Glutamatergic neuron (in vitro differentiated cells): Measurements from ENCODE around the gene LAMA5. TPM values are rescaled to one million over a fixed set of nuclear protein-coding genes. Genes with fewer than 3 reads are reported as not detected.

Experiments
- DNase-seq: peaks from one replicate; pipeline ENCODE4 v3.0.0; 2022
- H3K27ac Mint-ChIP-seq: one replicate; pipeline ENCODE4 v1.8.0; 2020; ENCODE audit warnings: mild to moderate bottlenecking, mixed read lengths, inconsistent platforms; ENCODE audit not compliant: unreplicated experiment
- H3K27me3 Mint-ChIP-seq: one replicate; pipeline ENCODE4 v1.8.0; 2020; ENCODE audit warnings: mild to moderate bottlenecking, moderate library complexity, mixed read lengths, inconsistent platforms; ENCODE audit not compliant: unreplicated experiment
- H3K36me3 Mint-ChIP-seq: one replicate; pipeline ENCODE4 v1.8.0; 2020; ENCODE audit warnings: mild to moderate bottlenecking, mixed read lengths, inconsistent platforms; ENCODE audit not compliant: unreplicated experiment
- H3K4me1 Mint-ChIP-seq: one replicate; pipeline ENCODE4 v1.8.0; 2020; ENCODE audit warnings: mild to moderate bottlenecking, low read depth, mixed read lengths, inconsistent platforms; ENCODE audit not compliant: unreplicated experiment
- H3K4me3 Mint-ChIP-seq: one replicate; pipeline ENCODE4 v1.8.0; 2020; ENCODE audit warnings: mild to moderate bottlenecking, mixed read lengths, inconsistent platforms; ENCODE audit not compliant: unreplicated experiment
- H3K9me3 Mint-ChIP-seq: one replicate; pipeline ENCODE4 v1.8.0; 2020; ENCODE audit warnings: mild to moderate bottlenecking, moderate library complexity, mixed read lengths, inconsistent platforms; ENCODE audit not compliant: unreplicated experiment
- total RNA-seq: library from RNA; stranded (reverse); fragmentation: NEBNext Ultra II Directional; extraction: Animal tissue kit (Norgen Biotek cat#: 25700); gene quantifications from one replicate; pipeline ENCODE4 v1.2.1, GENCODE V29; 2021; ENCODE audit not compliant: unreplicated experiment
- TF ChIP-seq, protein P1 (sequence below): fragments of 200-600 bp; sonication (generic); IDR thresholded peaks from one replicate; pipeline ENCODE4 v1.5.0; 2021; ENCODE audit not compliant: partially characterized antibody, unreplicated experiment

Gene LAMA5
- total RNA-seq, 1 donor from 2014 or later = 724 TPM

DNA sequence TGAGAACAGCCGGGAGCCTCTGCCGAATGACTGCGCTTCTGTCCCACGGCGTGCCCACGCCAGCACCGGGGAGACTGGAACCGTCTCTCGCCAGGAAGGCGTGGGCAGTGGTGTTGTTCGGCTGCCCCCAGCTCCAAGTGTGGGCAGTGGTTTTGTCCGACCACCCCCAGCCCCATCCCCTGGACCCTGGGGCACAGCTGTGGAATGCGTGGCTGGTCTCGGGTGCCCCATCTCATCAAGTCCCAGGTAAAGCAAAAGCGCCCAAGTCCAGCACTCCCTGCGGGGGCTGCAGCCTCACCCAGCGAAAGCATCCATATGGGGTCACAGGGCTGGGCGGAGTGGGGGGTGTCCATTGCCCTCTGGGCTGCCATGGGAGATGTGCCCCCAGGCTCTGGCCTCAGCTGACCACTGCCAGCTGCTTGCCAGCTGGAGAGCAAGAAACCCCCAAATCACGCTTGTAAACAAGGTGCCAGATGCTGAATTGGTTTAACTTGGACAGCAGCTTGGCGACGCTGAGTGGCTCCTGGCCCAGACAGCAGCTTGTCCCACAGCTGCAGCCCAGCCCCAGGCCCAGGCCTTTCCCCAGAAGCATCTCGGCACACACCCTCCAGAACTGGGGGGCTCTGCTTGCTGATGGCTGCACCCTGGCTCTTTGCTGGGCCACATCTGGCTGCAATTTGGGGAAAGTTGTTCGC, 35.5 kb upstream of the LAMA5 start:
- DNase-seq = no peak
- H3K9me3 Mint-ChIP-seq = no peaks in the 10 kb centered on the region
- peaks cover 5% of the 10 kb centered on the region for H3K27me3 Mint-ChIP-seq
- H3K36me3 Mint-ChIP-seq = no peaks in the 10 kb centered on the region
- H3K4me1 Mint-ChIP-seq = peaks cover 24% of the 10 kb centered on the region
- H3K27ac Mint-ChIP-seq = peak overlapping the region; percentile 18
- H3K4me3 Mint-ChIP-seq = no peak overlapping the region
- TF ChIP-seq, protein P1, sequence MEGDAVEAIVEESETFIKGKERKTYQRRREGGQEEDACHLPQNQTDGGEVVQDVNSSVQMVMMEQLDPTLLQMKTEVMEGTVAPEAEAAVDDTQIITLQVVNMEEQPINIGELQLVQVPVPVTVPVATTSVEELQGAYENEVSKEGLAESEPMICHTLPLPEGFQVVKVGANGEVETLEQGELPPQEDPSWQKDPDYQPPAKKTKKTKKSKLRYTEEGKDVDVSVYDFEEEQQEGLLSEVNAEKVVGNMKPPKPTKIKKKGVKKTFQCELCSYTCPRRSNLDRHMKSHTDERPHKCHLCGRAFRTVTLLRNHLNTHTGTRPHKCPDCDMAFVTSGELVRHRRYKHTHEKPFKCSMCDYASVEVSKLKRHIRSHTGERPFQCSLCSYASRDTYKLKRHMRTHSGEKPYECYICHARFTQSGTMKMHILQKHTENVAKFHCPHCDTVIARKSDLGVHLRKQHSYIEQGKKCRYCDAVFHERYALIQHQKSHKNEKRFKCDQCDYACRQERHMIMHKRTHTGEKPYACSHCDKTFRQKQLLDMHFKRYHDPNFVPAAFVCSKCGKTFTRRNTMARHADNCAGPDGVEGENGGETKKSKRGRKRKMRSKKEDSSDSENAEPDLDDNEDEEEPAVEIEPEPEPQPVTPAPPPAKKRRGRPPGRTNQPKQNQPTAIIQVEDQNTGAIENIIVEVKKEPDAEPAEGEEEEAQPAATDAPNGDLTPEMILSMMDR = no peak

DNA sequence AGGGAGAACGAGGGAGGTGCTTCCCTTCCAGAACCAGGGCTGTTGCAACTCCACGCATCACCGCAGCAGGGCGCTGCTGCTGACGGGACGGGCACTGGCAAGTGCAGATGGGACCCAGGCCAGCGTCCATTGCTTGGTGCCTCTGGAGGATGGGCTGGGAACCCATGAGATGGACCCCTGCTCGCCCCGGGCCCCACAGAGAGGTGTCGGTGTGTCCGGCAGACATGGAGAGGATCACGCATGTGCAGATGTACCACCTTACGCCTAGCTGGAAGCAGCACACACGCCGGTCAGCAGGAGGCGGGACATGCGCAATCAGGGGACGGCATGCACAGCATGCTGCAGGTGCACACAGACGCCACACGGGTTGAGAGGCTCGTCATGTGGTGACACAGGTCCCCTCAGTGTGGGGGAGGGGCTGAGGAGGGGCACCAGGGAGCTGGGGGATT, 34.2 kb upstream of the LAMA5 start:
- no peak for DNase-seq
- Mint-ChIP-seq H3K4me3 (peak overlapping the region; percentile 8), H3K9me3 (no peaks in the 10 kb centered on the region), H3K4me1 (peaks cover 24% of the 10 kb centered on the region), H3K27me3 (peaks cover 8% of the 10 kb centered on the region), H3K36me3 (no peaks in the 10 kb centered on the region), H3K27ac (peak overlapping the region; percentile 28)
- TF ChIP-seq, protein P1 = peak; percentile 33

DNA sequence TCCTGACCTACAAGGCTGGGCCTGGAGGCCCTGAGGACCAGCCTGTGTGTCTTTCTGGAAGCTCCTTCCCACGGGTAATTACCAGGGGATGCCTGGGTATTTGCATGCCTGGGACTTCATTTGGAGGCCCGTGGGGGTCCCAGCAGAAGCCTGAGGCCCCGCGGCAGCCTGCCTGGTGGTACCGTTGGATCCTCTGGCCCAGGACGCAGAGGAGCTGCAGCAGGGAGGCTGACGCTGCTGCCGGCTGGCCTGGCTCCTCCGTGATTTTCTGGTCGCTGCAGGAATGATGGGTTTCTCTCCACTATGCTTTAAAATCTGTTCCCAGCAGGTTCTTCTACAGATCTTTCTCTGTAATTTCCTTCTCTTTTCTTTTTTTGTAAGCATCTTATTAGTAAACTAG, 33.4 kb upstream of the LAMA5 start:
- H3K9me3 Mint-ChIP-seq = peaks cover 2% of the 10 kb centered on the region
- no peaks in the 10 kb centered on the region for H3K36me3 Mint-ChIP-seq
- H3K4me3 Mint-ChIP-seq = peak overlapping the region; percentile 8
- peaks cover 24% of the 10 kb centered on the region for H3K4me1 Mint-ChIP-seq
- H3K27me3 Mint-ChIP-seq = peaks cover 9% of the 10 kb centered on the region
- TF ChIP-seq, protein P1 = no peak
- H3K27ac Mint-ChIP-seq = no peak overlapping the region
- DNase-seq = no peak

DNA sequence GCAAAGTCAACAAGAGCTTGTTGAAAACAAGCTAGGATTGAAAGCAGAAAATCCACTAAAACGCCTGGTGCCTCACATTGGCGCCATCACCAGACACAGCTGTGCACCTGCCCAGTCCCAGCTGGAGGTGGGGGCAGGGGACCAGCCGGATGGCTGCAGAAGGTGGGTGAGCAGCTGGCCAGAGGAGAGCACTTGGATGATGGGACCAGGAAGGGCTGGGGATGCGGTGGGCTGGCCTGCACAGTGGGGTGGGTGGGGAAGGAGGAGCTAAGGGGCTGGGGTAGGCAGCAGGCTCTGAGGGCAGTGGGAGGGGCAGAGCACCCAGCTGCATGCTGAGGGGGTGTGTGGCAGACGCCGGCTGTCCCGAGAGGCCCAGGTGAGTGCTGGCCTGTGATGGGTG, 32.9 kb upstream of the LAMA5 start:
- H3K36me3 Mint-ChIP-seq = no peaks in the 10 kb centered on the region
- TF ChIP-seq, protein P1 = no peak

DNA sequence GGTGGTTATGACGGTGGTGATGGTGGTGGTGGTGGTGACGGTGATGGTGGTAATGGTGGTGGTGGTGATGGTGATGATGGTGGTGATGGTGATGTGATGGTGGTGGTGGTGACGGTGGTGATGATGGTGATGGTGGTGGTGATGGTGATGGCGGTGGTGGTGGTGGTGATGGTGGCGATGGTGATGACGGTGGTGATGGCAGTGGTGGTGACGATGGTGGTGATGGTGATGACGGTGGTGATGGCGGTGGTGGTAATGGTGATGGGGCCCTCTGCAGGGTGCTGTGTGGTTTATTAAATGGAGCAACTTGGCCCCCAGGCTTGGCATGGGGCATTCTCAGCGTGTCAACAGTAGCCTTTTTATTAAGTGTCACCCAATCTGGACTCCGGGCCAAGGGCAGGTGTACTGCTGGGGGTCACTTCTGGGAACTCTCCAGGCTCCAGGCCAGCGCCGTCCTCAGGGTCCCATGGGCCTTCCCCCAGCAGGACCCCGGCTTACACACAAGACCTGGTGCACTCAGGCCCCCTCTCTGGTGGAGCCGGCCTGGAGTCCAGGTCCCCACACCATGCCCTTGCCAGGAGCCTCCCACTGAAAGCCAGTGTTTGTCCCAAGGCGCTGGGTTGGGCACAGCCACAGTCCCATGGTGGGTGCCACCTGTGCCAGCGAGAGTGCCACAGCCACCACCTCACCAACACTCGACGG, 31.2 kb upstream of the LAMA5 start:
- peaks cover 2% of the 10 kb centered on the region for H3K9me3 Mint-ChIP-seq
- H3K27me3 Mint-ChIP-seq = peaks cover 7% of the 10 kb centered on the region
- DNase-seq = no peak
- no peaks in the 10 kb centered on the region for H3K36me3 Mint-ChIP-seq
- peaks cover 17% of the 10 kb centered on the region for H3K4me1 Mint-ChIP-seq
- TF ChIP-seq, protein P1 = no peak
- no peak overlapping the region for H3K4me3 Mint-ChIP-seq
- no peak overlapping the region for H3K27ac Mint-ChIP-seq

More for the DNA sequence above, 32.9 kb upstream of the LAMA5 start:
- no peak overlapping the region for H3K27ac Mint-ChIP-seq
- H3K27me3 Mint-ChIP-seq = peaks cover 7% of the 10 kb centered on the region
- no peak overlapping the region for H3K4me3 Mint-ChIP-seq
- DNase-seq = no peak
- H3K9me3 Mint-ChIP-seq = peaks cover 2% of the 10 kb centered on the region
- H3K4me1 Mint-ChIP-seq = peaks cover 21% of the 10 kb centered on the region
